ENCODE data around the gene MPDZ.

- TF ChIP-seq ZNF274 (IDR thresholded peaks at IDR 0.05; ENCODE audit: low read depth, low read length) (no peak), YY1 (IDR thresholded peaks at IDR 0.05; ENCODE audit: insufficient read depth, insufficient read length) (no peak)
Observed at GRCh38 chr9:13239660-13240059, 39.8 kb downstream of the MPDZ start.

All from NT2/D1 (cell line).